Activated CD8-positive, alpha-beta T cell treated with anti-CD3 and anti-CD28 coated beads for 36 hours (primary cell): ENCODE measurements around the gene RAC3. TPM values are rescaled to one million over a fixed set of nuclear protein-coding genes. Genes with fewer than 3 reads are reported as not detected.

Experiments
- ATAC-seq: fragments of 200-7000 bp; cut with Tn5 transposase; one replicate; pipeline ENCODE4 v1.10.0; 2021; ENCODE audit warnings: mild to moderate bottlenecking, moderate library complexity
- CTCF ChIA-PET: fragments of 350-600 bp; sonication (Branson Sonifier 250); formaldehyde crosslinking; loops from one replicate; lab custom pipeline; 2021; ENCODE audit warnings: antibody characterized with exemption; lab: Charles Lee
- POLR2A ChIA-PET: fragments of 350-600 bp; sonication (Branson Sonifier 250); formaldehyde crosslinking; loops from one replicate; lab custom pipeline; 2021; ENCODE audit warnings: antibody characterized with exemption; lab: Charles Lee
- DNase-seq: peaks from one replicate; pipeline ENCODE4 v3.0.0-alpha.2; 2020
- H3K27ac Mint-ChIP-seq: one replicate; pipeline ENCODE4 v1.8.0; 2021; ENCODE audit warnings: mild to moderate bottlenecking, mixed read lengths
- H3K27me3 Mint-ChIP-seq: one replicate; pipeline ENCODE4 v1.8.0; 2021; ENCODE audit warnings: mixed read lengths
- H3K36me3 Mint-ChIP-seq: one replicate; pipeline ENCODE4 v1.8.0; 2021; ENCODE audit warnings: low read depth, mixed read lengths
- H3K4me1 Mint-ChIP-seq: one replicate; pipeline ENCODE4 v1.8.0; 2021; ENCODE audit warnings: low read depth, mixed read lengths
- H3K4me3 Mint-ChIP-seq: one replicate; pipeline ENCODE4 v1.8.0; 2021; ENCODE audit warnings: mild to moderate bottlenecking, moderate library complexity, mixed read lengths
- H3K9me3 Mint-ChIP-seq: one replicate; pipeline ENCODE4 v1.8.0; 2021; ENCODE audit warnings: mixed read lengths
- intact Hi-C: fragments of 100-400 bp; cut with micrococcal nuclease; formaldehyde crosslinking; loops from one replicate; pipeline ENCODE4 v1.10.0; 2022
- total RNA-seq, 2 experiments: library from RNA; stranded (reverse); gene quantifications; one replicate each; pipeline ENCODE4 v1.2.3, GENCODE V29; 2021
- TF ChIP-seq, protein P1 (sequence below): fragments of 200-600 bp; IDR thresholded peaks from one replicate; pipeline ENCODE4 v1.8.0; 2022; ENCODE audit warnings: antibody characterized with exemption, mild to moderate bottlenecking

The RAC3 gene
- total RNA-seq, 2 experiments from 2014 or later, result 5.5 to 5.8 TPM

DNA sequence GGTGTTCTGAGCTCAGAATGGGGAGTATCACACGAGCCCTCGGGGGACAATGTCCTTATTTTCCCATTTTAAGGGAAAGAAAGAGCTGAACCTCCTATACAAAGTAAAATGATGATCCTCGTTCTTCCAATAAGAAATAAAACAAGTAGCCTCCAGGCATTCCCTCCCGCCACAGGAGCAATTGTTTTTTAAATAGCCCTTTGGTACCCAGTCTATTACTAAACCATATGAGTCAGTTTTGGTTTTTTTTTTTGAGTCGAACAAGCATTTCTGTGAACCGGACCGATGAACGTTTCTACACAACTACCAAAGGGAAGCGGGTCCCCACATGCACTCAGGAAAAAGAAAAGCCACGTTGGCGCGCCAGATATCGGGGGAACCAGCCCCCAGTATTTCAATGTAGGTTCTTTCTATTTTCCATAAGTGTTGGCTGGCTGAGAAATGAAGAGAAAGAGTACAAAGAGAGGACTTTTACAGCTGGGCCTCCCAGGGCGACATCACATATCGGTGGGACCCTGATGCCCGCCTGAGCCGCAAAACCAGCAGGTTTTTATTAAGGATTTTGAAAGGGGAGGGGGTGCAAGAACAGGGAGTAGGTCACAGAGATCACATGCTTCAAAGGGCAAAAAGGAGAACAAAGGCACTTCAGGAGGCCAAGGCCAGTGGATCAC is 9.8 kb downstream of the RAC3 start:
- no peaks in the 10 kb centered on the region for H3K9me3 Mint-ChIP-seq
- intact Hi-C loops, result no loop called here
- H3K4me1 Mint-ChIP-seq, result peaks cover 12% of the 10 kb centered on the region
- DNase-seq (no peak), ATAC-seq (no peak)
- H3K36me3 Mint-ChIP-seq, result no peaks in the 10 kb centered on the region
- ChIA-PET POLR2A (interaction anchor here (1.3 kb wide), 1 partner anchor 24 kb away, joined by 4 read pairs; no protein-coding TSS in a partner anchor), CTCF (interaction anchor here (1.1 to 1.6 kb wide), 2 partner anchors 11 to 12 kb away, joined by 3 to 4 read pairs; no protein-coding TSS in a partner anchor)
- no peaks in the 10 kb centered on the region for H3K27me3 Mint-ChIP-seq
- H3K27ac Mint-ChIP-seq, result no peak overlapping the region
- TF ChIP-seq, protein P1, sequence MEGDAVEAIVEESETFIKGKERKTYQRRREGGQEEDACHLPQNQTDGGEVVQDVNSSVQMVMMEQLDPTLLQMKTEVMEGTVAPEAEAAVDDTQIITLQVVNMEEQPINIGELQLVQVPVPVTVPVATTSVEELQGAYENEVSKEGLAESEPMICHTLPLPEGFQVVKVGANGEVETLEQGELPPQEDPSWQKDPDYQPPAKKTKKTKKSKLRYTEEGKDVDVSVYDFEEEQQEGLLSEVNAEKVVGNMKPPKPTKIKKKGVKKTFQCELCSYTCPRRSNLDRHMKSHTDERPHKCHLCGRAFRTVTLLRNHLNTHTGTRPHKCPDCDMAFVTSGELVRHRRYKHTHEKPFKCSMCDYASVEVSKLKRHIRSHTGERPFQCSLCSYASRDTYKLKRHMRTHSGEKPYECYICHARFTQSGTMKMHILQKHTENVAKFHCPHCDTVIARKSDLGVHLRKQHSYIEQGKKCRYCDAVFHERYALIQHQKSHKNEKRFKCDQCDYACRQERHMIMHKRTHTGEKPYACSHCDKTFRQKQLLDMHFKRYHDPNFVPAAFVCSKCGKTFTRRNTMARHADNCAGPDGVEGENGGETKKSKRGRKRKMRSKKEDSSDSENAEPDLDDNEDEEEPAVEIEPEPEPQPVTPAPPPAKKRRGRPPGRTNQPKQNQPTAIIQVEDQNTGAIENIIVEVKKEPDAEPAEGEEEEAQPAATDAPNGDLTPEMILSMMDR, result no peak
- no peak overlapping the region for H3K4me3 Mint-ChIP-seq

DNA sequence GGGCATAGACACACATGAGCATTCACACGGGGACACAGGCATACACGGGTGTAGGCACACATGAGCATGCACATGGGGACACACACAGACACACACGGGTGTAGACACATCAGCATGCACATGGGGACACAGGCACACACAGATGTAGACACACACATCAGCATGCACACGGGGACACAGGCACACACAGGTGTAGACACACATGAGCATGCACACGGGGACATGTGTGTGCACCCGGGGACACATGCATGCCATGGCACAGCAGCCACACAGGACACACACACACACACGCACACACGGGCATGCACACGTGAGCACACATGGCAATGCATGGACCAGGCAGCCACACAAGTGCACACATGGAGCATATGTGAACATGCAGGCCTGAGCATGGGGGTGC is 11.2 kb downstream of the RAC3 start:
- ChIA-PET POLR2A (interaction anchor here (1.8 kb wide), 1 partner anchor 17 kb away, joined by 4 read pairs; no protein-coding TSS in a partner anchor), CTCF (interaction anchor here (1.8 kb wide), 1 partner anchor 14 kb away, joined by 6 read pairs; no protein-coding TSS in a partner anchor)
- H3K4me3 Mint-ChIP-seq, result no peak overlapping the region
- H3K36me3 Mint-ChIP-seq, result no peaks in the 10 kb centered on the region
- H3K9me3 Mint-ChIP-seq, result no peaks in the 10 kb centered on the region
- H3K27me3 Mint-ChIP-seq, result no peaks in the 10 kb centered on the region
- DNase-seq (no peak), ATAC-seq (no peak)
- no peak overlapping the region for H3K27ac Mint-ChIP-seq
- TF ChIP-seq, protein P1, result no peak
- intact Hi-C loops, result no loop called here
- peaks cover 12% of the 10 kb centered on the region for H3K4me1 Mint-ChIP-seq

DNA sequence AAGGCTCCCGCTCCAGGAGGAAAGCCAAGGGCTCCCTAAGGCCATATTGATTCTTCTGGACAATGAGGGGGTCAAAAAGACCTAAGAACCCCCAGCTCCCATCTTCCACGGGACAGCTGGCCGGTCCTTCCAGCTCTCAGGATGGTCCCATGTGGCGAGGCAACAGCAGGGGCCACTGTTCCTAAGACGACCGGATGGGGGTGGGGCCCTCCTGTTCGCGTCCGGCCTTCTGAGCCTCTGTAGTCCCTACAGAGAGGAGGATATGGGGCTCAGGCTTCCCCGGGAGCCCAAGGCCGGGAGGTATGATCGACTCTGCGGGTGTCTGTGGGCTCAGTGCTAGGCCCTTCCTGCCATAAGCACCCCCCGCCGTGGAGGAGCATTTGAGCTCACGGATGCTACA is 12.0 kb downstream of the RAC3 start:
- H3K4me3 Mint-ChIP-seq, result no peak overlapping the region
- H3K27me3 Mint-ChIP-seq, result no peaks in the 10 kb centered on the region
- ChIA-PET POLR2A (interaction anchor here (1.8 kb wide), 1 partner anchor 16 kb away, joined by 4 read pairs; no protein-coding TSS in a partner anchor), CTCF (interaction anchor here (1.8 kb wide), 1 partner anchor 15 kb away, joined by 6 read pairs; no protein-coding TSS in a partner anchor)
- no peak for ATAC-seq
- H3K36me3 Mint-ChIP-seq, result no peaks in the 10 kb centered on the region
- TF ChIP-seq, protein P1, result no peak
- H3K27ac Mint-ChIP-seq, result no peak overlapping the region
- H3K9me3 Mint-ChIP-seq, result no peaks in the 10 kb centered on the region
- intact Hi-C loops, result no loop called here
- H3K4me1 Mint-ChIP-seq, result peaks cover 7% of the 10 kb centered on the region
- DNase-seq, result no peak

DNA sequence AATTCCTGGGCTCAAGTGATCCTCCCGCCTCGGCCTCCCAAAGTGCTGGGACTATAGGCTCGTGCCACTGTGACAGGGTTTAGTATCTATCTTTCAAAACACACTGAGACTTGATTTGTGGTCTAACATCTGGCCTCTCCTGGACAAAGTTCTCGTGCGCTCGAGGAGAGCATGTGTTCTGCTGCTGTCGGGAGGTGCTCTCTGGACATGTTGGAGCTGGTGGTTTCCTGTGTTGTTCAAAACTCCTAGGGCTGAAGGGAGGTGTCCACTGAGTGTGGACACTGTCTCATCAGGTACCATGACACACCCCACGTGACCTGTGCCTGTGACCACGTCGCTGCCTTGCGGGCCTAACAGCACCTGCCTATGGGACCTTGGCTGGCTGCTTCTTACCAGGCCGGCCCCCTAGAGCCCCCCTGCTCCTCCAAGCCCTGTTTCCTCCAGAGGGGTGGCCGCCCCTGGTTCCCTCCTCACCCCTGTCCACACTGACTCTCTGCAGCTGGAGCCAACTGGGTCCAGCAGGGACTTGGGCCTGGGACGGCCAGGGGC is 14.5 kb downstream of the RAC3 start:
- no peak overlapping the region for H3K27ac Mint-ChIP-seq
- CTCF ChIA-PET, result no interaction called here
- H3K4me1 Mint-ChIP-seq, result peaks cover 12% of the 10 kb centered on the region
- no peaks in the 10 kb centered on the region for H3K9me3 Mint-ChIP-seq
- no peaks in the 10 kb centered on the region for H3K36me3 Mint-ChIP-seq
- POLR2A ChIA-PET, result no interaction called here
- TF ChIP-seq, protein P1, result no peak
- H3K4me3 Mint-ChIP-seq, result no peak overlapping the region
- intact Hi-C loops, result no loop called here
- H3K27me3 Mint-ChIP-seq, result no peaks in the 10 kb centered on the region
- no peak for DNase-seq
- no peak for ATAC-seq

DNA sequence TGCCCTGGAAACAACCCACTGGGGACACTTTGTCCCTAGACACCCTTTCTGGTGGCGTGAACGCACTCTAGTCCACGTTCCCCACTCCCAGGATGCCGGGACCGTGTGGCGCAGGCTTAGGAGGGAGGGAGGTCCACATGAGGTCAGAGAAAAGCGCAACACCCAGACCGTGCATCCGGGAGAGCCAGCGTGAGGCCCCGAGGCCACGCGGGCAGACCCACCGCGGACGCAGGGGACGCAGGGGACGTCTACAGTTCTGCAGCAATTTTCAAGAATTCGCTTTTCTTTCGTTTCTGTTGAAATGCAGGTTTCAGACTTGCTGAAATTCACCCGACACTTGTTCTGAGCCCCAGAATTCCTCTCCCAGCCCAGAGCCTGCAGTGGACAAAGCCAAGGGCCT is 15.4 kb downstream of the RAC3 start:
- Mint-ChIP-seq H3K4me1 (peaks cover 12% of the 10 kb centered on the region), H3K4me3 (no peak overlapping the region), H3K27ac (no peak overlapping the region), H3K9me3 (no peaks in the 10 kb centered on the region), H3K36me3 (no peaks in the 10 kb centered on the region), H3K27me3 (no peaks in the 10 kb centered on the region)
- no peak for DNase-seq
- POLR2A ChIA-PET, result no interaction called here
- CTCF ChIA-PET, result no interaction called here
- intact Hi-C loops, result no loop called here
- no peak for ATAC-seq
- TF ChIP-seq, protein P1, result no peak
